ENCODE results near the gene MRPL37.

DNA sequence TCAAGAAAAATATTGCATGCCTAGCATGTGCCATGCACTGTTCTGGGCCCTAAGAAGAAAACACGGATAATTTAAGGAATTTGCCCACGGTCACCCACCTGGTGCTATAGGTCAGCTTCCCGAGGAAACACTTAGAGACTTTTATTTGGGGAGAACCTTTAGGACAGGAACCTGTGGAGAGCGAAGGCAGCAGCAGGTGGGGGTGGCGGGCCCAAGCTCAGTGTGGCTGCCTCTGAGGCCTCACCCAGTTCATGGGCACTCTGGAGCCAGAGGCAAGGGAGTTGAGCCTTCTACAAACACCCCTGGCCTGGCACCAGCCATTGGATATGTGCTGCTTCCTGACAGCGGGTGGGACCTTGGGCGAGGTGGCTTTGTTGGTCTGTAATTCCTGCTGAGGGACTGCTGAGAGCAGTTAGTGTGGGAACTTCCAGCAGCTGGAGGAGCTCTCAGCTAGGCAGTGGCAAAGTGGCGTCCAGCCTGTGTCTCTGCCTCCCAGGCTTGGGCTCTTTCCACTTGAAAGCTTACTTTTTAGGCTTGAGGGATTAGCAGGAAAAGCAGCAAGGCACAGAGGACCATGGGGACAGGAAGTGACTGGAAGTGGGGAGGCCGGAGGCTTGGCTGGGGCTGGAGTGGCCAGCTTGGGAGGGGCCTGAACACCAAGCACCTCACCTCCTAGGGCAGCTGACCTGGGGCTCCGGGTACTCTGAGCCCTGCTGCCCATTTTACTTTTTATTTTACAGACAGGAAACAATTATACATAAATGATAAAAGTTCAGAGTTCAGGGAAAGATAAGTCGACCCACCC lies 19.1 kb downstream of the MRPL37 start:
- TF ChIP-seq, protein P1, sequence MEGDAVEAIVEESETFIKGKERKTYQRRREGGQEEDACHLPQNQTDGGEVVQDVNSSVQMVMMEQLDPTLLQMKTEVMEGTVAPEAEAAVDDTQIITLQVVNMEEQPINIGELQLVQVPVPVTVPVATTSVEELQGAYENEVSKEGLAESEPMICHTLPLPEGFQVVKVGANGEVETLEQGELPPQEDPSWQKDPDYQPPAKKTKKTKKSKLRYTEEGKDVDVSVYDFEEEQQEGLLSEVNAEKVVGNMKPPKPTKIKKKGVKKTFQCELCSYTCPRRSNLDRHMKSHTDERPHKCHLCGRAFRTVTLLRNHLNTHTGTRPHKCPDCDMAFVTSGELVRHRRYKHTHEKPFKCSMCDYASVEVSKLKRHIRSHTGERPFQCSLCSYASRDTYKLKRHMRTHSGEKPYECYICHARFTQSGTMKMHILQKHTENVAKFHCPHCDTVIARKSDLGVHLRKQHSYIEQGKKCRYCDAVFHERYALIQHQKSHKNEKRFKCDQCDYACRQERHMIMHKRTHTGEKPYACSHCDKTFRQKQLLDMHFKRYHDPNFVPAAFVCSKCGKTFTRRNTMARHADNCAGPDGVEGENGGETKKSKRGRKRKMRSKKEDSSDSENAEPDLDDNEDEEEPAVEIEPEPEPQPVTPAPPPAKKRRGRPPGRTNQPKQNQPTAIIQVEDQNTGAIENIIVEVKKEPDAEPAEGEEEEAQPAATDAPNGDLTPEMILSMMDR (conservative IDR thresholded peaks at IDR 0.05; ENCODE audit: low read length), result no peak
- no peak for TF ChIP-seq EZH2phosphoT487 (IDR thresholded peaks at IDR 0.05; ENCODE audit: borderline replicate concordance, low read depth, low read length)

Measured in OCI-LY7 (cell line).